CD14-positive monocyte (primary cell): Measurements from ENCODE around the gene TRAF3. TPM values are rescaled to one million over a fixed set of nuclear protein-coding genes. Genes with fewer than 3 reads are reported as not detected.

ENCODE experiments used
- DNase-seq, 3 donors: peaks; one replicate each; pipeline ENCODE4 v3.0.0-alpha.2; 2011 to 2022
- H2AFZ ChIP-seq: 2 replicates; pipeline ENCODE4 v1.6.0; 2012; ENCODE audit warnings: mild to moderate bottlenecking, low read depth, low read length, inconsistent platforms; ENCODE audit not compliant: insufficient read depth, poor library complexity, severe bottlenecking
- H3K27ac ChIP-seq, 2 donors: 1 replicate in 1 of 2; 2 replicates in 1 of 2; pipeline ENCODE4 v1.5.1; 2012 to 2013; ENCODE audit warnings: low read length in 2 of 2, control low read depth in 1 of 2, inconsistent platforms in 1 of 2, low read depth in 1 of 2, mild to moderate bottlenecking in 1 of 2
- H3K27me3 ChIP-seq, 2 donors: one replicate each; pipeline versions ENCODE4 v1.6.0 to v1.6.1; 2011 to 2013; ENCODE audit warnings: low read length in 2 of 2; ENCODE audit not compliant: control insufficient read depth in 2 of 2, insufficient read depth in 2 of 2
- H3K36me3 ChIP-seq, 2 donors: replicated peaks in 1 of 2; 1 replicate in 1 of 2; 2 replicates in 1 of 2; pipeline versions ENCODE4 v1.5.1 to v1.6.1; 2012 to 2013; ENCODE audit warnings: low read length in 2 of 2, control low read depth in 1 of 2, inconsistent platforms in 1 of 2, mild to moderate bottlenecking in 1 of 2; ENCODE audit not compliant: insufficient read depth in 2 of 2, control insufficient read depth in 1 of 2
- H3K4me1 ChIP-seq, 2 donors: 1 replicate in 1 of 2; 2 replicates in 1 of 2; pipeline versions ENCODE4 v1.5.1 to v1.6.1; 2012 to 2013; ENCODE audit warnings: low read length in 2 of 2, control low read depth in 1 of 2, inconsistent platforms in 1 of 2, mild to moderate bottlenecking in 1 of 2, moderate library complexity in 1 of 2; ENCODE audit not compliant: insufficient read depth in 2 of 2, control insufficient read depth in 1 of 2
- H3K4me2 ChIP-seq: replicated peaks from 2 replicates; pipeline ENCODE3; 2012; ENCODE audit warnings: low read length, moderate library complexity, mild to moderate bottlenecking; ENCODE audit not compliant: poor library complexity, severe bottlenecking; ENCODE audit errors: extremely low read depth
- H3K4me3 ChIP-seq, 3 experiments: fragments of 200-600 bp in 1 of 3; sonication (generic) in 1 of 3; replicated peaks in 1 of 3; 1 replicate in 2 of 3; 2 replicates in 1 of 3; pipeline ENCODE4 v1.5.1; 2011 to 2013; ENCODE audit warnings: low read length in 3 of 3, mild to moderate bottlenecking in 3 of 3, control low read depth in 2 of 3, low read depth in 2 of 3, inconsistent platforms in 1 of 3, moderate library complexity in 1 of 3
- H3K79me2 ChIP-seq: 2 replicates; pipeline ENCODE4 v1.6.0; 2012; ENCODE audit warnings: mild to moderate bottlenecking, control low read depth, inconsistent platforms, low read length, moderate library complexity; ENCODE audit not compliant: insufficient read depth
- H3K9ac ChIP-seq: 2 replicates; pipeline ENCODE4 v1.6.0; 2017; ENCODE audit warnings: low read length, mild to moderate bottlenecking; ENCODE audit not compliant: insufficient read depth, poor library complexity, severe bottlenecking
- H3K9me3 ChIP-seq, 2 donors: replicated peaks in 1 of 2; 1 replicate in 1 of 2; 2 replicates in 1 of 2; pipeline versions ENCODE4 v1.5.1 to v1.6.1; 2012 to 2013; ENCODE audit warnings: low read length in 2 of 2, control low read depth in 1 of 2; ENCODE audit not compliant: control insufficient read depth in 1 of 2, insufficient read depth in 1 of 2
- H4K20me1 ChIP-seq: 2 replicates; pipeline ENCODE4 v1.6.0; 2012; ENCODE audit warnings: mild to moderate bottlenecking, low read length, control low read depth, moderate library complexity; ENCODE audit not compliant: insufficient read depth
- H3K27ac Mint-ChIP-seq, 7 donors: one replicate each; pipeline ENCODE4 v1.8.0; 2020; ENCODE audit warnings: mild to moderate bottlenecking in 7 of 7, mixed read lengths in 7 of 7, moderate library complexity in 6 of 7, inconsistent platforms in 2 of 7
- H3K27me3 Mint-ChIP-seq, 3 donors: one replicate each; pipeline ENCODE4 v1.8.0; 2021 to 2022; ENCODE audit warnings: low read depth in 3 of 3, mild to moderate bottlenecking in 3 of 3, mixed read lengths in 3 of 3, moderate library complexity in 3 of 3, inconsistent platforms in 1 of 3
- H3K36me3 Mint-ChIP-seq, 2 donors: one replicate each; pipeline ENCODE4 v1.8.0; 2020; ENCODE audit warnings: mixed read lengths in 2 of 2, inconsistent platforms in 1 of 2, mild to moderate bottlenecking in 1 of 2
- H3K4me1 Mint-ChIP-seq: one replicate; pipeline ENCODE4 v1.8.0; 2020; ENCODE audit warnings: mild to moderate bottlenecking, mixed read lengths
- H3K4me3 Mint-ChIP-seq, 2 donors: one replicate each; pipeline ENCODE4 v1.8.0; 2020; ENCODE audit warnings: mild to moderate bottlenecking in 2 of 2, mixed read lengths in 2 of 2, moderate library complexity in 1 of 2
- H3K9me3 Mint-ChIP-seq, 7 donors: one replicate each; pipeline ENCODE4 v1.8.0; 2020 to 2022; ENCODE audit warnings: mixed read lengths in 7 of 7, mild to moderate bottlenecking in 6 of 7, moderate library complexity in 6 of 7, inconsistent platforms in 2 of 7
- CTCF ChIP-seq: fragments of 200-600 bp; IDR thresholded peaks from one replicate; pipeline ENCODE4 v1.8.0; 2022; ENCODE audit warnings: antibody characterized with exemption, mild to moderate bottlenecking
- WGBS: methylation state at CpG from one replicate; pipeline ENCODE4 v1.1.5; 2013; ENCODE audit warnings: missing lambda C conversion rate; ENCODE audit not compliant: insufficient coverage; 5-methylcytosine and 5-hydroxymethylcytosine counted together
- intact Hi-C, 2 donors: fragments of 100-400 bp; cut with micrococcal nuclease; formaldehyde crosslinking; loops; one replicate each; pipeline versions ENCODE4 v1.15.0 to v1.15.1; 2023
- polyA plus RNA-seq, 3 donors: library from polyadenylated mRNA; depleted of rRNA in 1 of 3; unstranded in 2 of 3; stranded (reverse) in 1 of 3; fragments of 300-500 nt in 2 of 3; fragments of >200 nt in 1 of 3; fragmentation: Illumina TruSeq in 2 of 3; gene quantifications; 1 replicate in 2 of 3; 2 replicates in 1 of 3; pipeline ENCODE4 v1.2.3, GENCODE V29; 2012 to 2021

TRAF3 gene
- polyA plus RNA-seq, 3 donors = 12.0 to 37.6 (median 17.3) TPM

- H3K27ac ChIP-seq = no peak overlapping the region
- TF ChIP-seq CTCF = no peak
- H2AFZ ChIP-seq = no peak overlapping the region
- peaks cover 34 to 53% (median 51%) of the 10 kb centered on the region in 3 donors for H3K27me3 Mint-ChIP-seq
- DNase-seq = no peak
- H3K36me3 ChIP-seq = no peaks in the 10 kb centered on the region
- H3K27me3 ChIP-seq = peaks cover 31 to 87% of the 10 kb centered on the region in 2 donors
- no peak overlapping the region for H3K27ac Mint-ChIP-seq
- WGBS = 89% methylated on average over 18 of the region's 25 CpGs
- no peak overlapping the region for H3K9ac ChIP-seq
- H4K20me1 ChIP-seq = no peaks in the 10 kb centered on the region
- H3K36me3 Mint-ChIP-seq = no peaks in the 10 kb centered on the region
- intact Hi-C loops = no loop called here
- peaks cover 19 to 25% of the 10 kb centered on the region in 2 donors for H3K4me1 ChIP-seq
- peaks cover 0 to 15% (median 4%) of the 10 kb centered on the region in 7 donors for H3K9me3 Mint-ChIP-seq
- H3K4me1 Mint-ChIP-seq = peaks cover 19% of the 10 kb centered on the region
- H3K9me3 ChIP-seq = peaks cover 0 to 21% of the 10 kb centered on the region in 2 donors
- no peak overlapping the region for H3K4me3 ChIP-seq
- peak overlapping the region in 1 of 2 donors; percentile 67 for H3K4me3 Mint-ChIP-seq
- H3K79me2 ChIP-seq = no peaks in the 10 kb centered on the region
- H3K4me2 ChIP-seq = no peak overlapping the region
Measured at GRCh38 chr14:102924632-102925588, 147.7 kb downstream of the TRAF3 start.

- Mint-ChIP-seq H3K4me3 (peak overlapping the region in 1 of 2 donors; percentile 12), H3K27ac (no peak overlapping the region), H3K9me3 (peaks cover 0 to 15% (median 4%) of the 10 kb centered on the region in 7 donors), H3K36me3 (no peaks in the 10 kb centered on the region), H3K4me1 (peaks cover 19% of the 10 kb centered on the region), H3K27me3 (peaks cover 36 to 58% (median 55%) of the 10 kb centered on the region in 3 donors)
- H3K79me2 ChIP-seq = no peaks in the 10 kb centered on the region
- DNase-seq = no peak
- no peak overlapping the region for H3K4me3 ChIP-seq
- H3K36me3 ChIP-seq = no peaks in the 10 kb centered on the region
- TF ChIP-seq CTCF = no peak
- intact Hi-C loops = no loop called here
- peaks cover 32 to 91% of the 10 kb centered on the region in 2 donors for H3K27me3 ChIP-seq
- no peak overlapping the region for H3K27ac ChIP-seq
- H4K20me1 ChIP-seq = no peaks in the 10 kb centered on the region
- H3K9me3 ChIP-seq = peaks cover 0 to 24% of the 10 kb centered on the region in 2 donors
- H3K4me2 ChIP-seq = no peak overlapping the region
- H3K4me1 ChIP-seq = peaks cover 19 to 25% of the 10 kb centered on the region in 2 donors
- 90% methylated on average over 7 of the region's 11 CpGs for WGBS
- H3K9ac ChIP-seq = no peak overlapping the region
- H2AFZ ChIP-seq = no peak overlapping the region
Measured at GRCh38 chr14:102925646-102926045, 148.4 kb downstream of the TRAF3 start.
